HG02798 (cell line): ENCODE measurements around the gene EFS.
"Not testable (repeated sequence)": the region's sequence is repeated elsewhere in the genome, so short reads cannot be mapped to it uniquely, and the experiment has no call there.

Experiments
- ATAC-seq: cut with Tn5 transposase; IDR thresholded peaks from one replicate; pipeline ENCODE4 v1.9.1; 2021; ENCODE audit warnings: mild to moderate bottlenecking; ENCODE audit not compliant: unreplicated experiment, poor library complexity

Gene EFS

DNA sequence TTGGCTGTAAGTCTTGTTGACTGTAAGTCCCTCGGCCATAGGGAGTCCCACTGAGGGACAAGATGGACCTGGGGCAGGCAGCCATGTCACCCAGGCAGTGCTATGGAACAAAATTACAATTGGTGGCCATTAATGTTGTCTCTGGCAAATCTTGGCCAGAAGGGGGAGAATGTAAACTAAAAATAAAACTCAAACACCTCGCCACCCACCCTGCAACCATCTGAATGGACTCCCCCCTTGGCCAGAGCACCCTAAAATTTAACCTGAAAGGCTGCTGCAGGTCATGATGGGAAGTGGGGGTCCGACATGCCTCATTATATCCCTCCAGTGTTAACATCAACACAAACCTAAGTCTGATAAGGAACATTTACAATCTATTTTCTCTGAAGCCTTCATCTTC lies 20.5 kb downstream of the EFS start:
- ATAC-seq: no peak

GRCh38 chr14:23339506-23340268 lies 25.3 kb downstream of the EFS start:
- no peak for ATAC-seq

GRCh38 chr14:23335623-23336022 lies 29.3 kb downstream of the EFS start:
- ATAC-seq: no peak

DNA sequence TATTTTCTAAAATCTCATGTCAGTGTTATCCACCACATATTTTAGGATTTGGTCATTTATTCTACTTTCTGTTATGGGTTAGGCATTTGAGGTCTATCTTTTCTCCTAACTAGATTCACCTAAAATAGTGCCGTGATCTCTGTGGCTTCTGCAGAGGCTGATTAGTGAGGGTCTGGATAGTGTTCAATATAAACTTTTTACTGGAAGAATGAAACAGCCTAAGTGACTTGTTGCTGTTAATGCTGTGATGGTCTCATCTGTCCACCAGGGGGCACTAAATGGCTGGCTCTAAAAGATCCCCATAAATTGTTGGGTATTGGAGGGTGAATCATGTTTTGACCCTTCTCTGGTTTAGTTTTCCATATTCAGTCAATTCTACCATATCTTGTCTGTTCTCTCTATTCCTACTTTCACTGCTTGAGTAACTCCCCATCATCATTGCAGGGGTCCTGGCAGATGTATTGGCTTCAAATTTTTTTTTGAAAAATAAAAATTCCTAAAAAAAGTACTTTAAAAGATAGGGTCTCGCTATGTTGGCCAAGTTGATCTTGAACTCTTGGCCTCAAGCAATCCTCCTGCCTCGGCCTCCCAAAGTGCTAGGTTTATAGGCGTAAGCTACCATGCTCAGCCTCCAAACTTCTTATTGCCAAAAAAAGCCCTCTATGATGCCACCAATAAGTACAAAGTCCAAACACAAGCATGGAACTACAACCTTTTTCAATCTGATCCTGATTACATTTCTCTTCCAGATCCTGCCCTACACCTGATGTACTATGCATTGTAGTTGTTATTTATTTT lies 36.8 kb downstream of the EFS start:
- ATAC-seq: peak; percentile 44

DNA sequence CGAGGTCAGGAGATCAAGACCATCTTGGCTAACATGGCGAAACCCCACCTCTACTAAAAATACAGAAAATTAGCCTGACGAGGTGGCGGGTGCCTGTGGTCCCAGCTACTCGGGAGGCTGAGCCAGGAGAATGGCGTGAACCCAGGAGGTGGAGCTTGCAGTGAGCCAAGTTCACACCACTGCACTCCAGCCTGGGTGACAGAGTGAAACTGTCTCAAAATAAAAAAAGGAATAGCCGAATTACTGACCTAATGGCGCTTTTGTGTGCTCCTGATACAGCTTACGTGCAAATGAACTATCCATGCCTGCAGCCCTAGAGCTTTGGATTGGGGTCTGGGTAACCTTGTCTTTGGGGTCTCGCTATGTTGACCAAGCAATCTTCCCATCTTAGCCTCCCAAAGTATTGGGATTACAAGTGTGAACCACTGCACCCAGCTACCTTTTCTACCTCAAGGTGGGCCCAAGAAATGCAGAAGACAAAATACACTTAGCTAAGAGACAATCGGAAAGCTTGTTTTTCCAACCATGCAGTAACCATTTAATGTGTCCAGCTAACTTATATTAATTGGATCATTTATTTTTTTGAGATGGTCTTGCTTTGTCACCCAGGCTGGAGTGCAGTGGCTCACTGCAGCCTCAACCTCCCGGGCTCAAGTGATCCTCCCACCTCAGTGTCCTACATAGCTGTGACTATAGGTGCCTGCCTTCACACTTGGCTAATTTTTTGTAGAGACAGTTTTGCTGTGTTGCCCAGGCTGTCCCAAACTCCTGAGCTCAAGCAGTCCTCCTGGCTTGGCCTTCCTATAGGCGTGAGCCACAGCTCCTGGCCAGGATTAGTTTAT lies 38.3 kb downstream of the EFS start:
- ATAC-seq: no peak

DNA sequence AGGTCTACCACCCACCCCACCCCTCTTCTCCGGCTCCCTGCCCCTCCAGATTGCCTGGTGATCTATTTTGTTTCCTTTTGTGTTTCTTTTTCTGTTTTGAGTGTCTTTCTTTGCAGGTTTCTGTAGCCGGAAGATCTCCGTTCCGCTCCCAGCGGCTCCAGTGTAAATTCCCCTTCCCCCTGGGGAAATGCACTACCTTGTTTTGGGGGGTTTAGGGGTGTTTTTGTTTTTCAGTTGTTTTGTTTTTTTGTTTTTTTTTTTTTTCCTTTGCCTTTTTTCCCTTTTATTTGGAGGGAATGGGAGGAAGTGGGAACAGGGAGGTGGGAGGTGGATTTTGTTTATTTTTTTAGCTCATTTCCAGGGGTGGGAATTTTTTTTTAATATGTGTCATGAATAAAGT lies 39.2 kb downstream of the EFS start:
- not testable (repeated sequence) for ATAC-seq

DNA sequence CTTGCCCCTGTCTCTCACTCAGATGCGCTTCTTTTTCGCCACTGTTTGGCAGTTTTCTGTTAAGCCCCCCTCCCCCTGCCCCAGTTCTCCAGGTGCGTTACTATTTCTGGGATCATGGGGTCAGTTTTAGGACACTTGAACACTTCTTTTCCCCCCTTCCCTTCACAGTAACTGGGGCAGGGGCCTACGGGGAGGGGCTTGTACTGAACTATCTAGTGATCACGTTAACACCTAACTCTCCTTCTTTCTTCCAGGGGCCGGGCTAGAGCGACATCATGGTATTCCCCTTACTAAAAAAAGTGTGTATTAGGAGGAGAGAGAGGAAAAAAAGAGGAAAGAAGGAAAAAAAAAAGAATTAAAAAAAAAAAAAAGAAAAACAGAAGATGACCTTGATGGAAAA lies 40.0 kb downstream of the EFS start:
- ATAC-seq: no peak

- ATAC-seq: no peak
Measured at GRCh38 chr14:23324455-23324846, 40.5 kb downstream of the EFS start.

GRCh38 chr14:23323838-23324454 lies 41.0 kb downstream of the EFS start:
- no peak for ATAC-seq

- no peak for ATAC-seq
Measured at GRCh38 chr14:23322568-23323517, 42.1 kb downstream of the EFS start.

- ATAC-seq: peak; percentile 10
Measured at GRCh38 chr14:23321572-23322547, 43.1 kb downstream of the EFS start.

DNA sequence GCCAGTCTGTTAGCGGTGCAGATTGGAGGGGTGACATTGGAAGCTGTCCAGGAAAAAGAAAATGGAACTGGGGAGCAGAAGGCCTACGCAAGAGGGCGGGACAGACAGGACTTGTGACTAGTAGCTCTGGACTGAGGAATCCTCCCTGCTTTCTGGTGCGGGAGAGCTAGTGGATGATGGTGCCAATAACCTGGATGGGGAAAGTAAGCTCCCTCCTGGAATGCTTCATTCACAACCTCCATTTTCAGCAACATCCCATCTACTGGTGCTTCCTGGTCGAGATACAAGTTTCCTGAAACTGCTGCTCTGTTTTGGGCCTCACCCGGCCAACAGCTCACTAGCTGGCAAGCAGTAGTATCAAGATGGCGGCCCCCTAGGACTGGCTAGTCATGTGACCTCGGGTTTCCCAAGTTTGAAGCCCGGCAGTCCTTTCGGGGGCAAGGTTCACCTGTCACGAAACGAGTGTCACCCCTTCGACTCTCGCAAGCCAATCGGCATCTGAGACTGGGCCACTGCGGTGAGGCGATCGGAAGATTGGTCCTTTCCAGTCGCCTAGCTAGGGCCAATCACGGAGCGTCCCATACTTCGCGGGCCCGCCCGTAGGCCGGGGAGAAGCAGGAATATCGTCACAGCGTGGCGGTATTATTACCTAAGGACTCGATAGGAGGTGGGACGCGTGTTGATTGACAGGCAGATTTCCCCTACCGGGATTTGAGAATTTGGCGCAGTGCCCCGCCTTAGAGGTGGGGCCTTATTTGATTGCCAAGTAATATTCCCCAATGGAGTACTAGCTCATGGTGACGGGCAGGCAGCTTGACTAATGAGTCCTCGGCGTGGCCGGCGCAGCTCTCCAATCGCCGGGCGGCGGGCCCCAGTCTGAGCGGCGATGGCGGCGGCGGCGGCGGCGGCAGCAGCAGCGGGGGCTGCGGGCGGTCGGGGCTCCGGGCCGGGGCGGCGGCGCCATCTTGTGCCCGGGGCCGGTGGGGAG lies 44.1 kb downstream of the EFS start, which contains the start of gene PABPN1:
Gene PABPN1, plus strand, starts transcription at position 874 of the 988 bp plus-strand sequence. Its CDS starts 13 bp downstream, at position 887.
- peak; percentile 93 for ATAC-seq

GRCh38 chr14:23319746-23320583 lies 45.0 kb downstream of the EFS start:
- no peak for ATAC-seq

- ATAC-seq: no peak
Measured at GRCh38 chr14:23316300-23316699, 48.7 kb downstream of the EFS start.

DNA sequence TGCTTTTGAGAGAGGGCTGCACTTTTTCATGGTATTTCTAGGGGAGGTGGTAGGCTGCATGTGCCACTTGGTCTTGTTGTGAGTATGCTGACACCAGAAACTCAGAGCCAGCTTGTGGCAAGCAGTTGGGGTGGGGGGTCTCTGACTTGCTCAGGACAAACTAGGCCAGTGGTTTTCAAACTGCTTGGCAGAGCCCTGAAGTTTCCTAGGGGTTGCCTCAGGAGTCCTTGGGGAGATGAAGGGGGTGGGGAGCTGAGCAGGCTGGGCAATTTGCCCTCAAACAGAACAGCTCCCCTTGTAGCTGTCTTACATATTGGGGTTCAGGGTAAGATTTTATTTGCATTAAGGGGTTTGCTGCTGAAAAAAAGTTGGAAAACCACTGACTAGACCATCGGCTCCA lies 54.4 kb downstream of the EFS start:
- ATAC-seq: no peak
